ENCODE measurements around the gene TMC8. TPM values are rescaled to one million over a fixed set of nuclear protein-coding genes. Genes with fewer than 3 reads are reported as not detected.

TMC8 gene
- total RNA-seq, 2 donors from 2014 or later, result 5.3 to 5.4 TPM

- Histone ChIP-seq H3K9me3 (no peaks in the 10 kb centered on the region), H3K9ac (ENCODE audit: low read depth in 2 of 2, low read length in 2 of 2) (peak overlapping the region; percentile 31 to 68), H3K27me3 (no peaks in the 10 kb centered on the region), H3K4me3 (no peak overlapping the region), H3K4me1 (peaks cover 66% of the 10 kb centered on the region), H3K36me3 (no peaks in the 10 kb centered on the region), H3K27ac (peak overlapping the region; percentile 88)
- peak; percentile 69 for DNase-seq
- intact Hi-C loops (cut with DNase I), result loop anchor here (5.0 kb wide), 2 partner anchors 48 to 63 kb away; partner anchors contain the start of gene TMC6
- TF ChIP-seq, protein P1, sequence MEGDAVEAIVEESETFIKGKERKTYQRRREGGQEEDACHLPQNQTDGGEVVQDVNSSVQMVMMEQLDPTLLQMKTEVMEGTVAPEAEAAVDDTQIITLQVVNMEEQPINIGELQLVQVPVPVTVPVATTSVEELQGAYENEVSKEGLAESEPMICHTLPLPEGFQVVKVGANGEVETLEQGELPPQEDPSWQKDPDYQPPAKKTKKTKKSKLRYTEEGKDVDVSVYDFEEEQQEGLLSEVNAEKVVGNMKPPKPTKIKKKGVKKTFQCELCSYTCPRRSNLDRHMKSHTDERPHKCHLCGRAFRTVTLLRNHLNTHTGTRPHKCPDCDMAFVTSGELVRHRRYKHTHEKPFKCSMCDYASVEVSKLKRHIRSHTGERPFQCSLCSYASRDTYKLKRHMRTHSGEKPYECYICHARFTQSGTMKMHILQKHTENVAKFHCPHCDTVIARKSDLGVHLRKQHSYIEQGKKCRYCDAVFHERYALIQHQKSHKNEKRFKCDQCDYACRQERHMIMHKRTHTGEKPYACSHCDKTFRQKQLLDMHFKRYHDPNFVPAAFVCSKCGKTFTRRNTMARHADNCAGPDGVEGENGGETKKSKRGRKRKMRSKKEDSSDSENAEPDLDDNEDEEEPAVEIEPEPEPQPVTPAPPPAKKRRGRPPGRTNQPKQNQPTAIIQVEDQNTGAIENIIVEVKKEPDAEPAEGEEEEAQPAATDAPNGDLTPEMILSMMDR (IDR thresholded peaks at IDR 0.05), result no peak
These were observed 44.5 kb downstream of the TMC8 start for GRCh38 chr17:78174870-78175642.

GRCh38 chr17:78175643-78175981, 45.0 kb downstream of the TMC8 start:
- no peaks in the 10 kb centered on the region for H3K9me3 ChIP-seq
- TF ChIP-seq, protein P1 (IDR thresholded peaks at IDR 0.05), result no peak
- no peaks in the 10 kb centered on the region for H3K27me3 ChIP-seq
- peaks cover 63% of the 10 kb centered on the region for H3K4me1 ChIP-seq
- H3K9ac ChIP-seq (ENCODE audit: low read depth in 2 of 2, low read length in 2 of 2), result peak overlapping the region in 1 of 2 donors; percentile 68
- H3K27ac ChIP-seq, result peak overlapping the region; percentile 88
- DNase-seq, result no peak
- intact Hi-C loops (cut with DNase I), result loop anchor here (5.0 kb wide), 1 partner anchor 63 kb away; no protein-coding TSS in a partner anchor
- H3K36me3 ChIP-seq, result no peaks in the 10 kb centered on the region
- H3K4me3 ChIP-seq, result no peak overlapping the region

DNA sequence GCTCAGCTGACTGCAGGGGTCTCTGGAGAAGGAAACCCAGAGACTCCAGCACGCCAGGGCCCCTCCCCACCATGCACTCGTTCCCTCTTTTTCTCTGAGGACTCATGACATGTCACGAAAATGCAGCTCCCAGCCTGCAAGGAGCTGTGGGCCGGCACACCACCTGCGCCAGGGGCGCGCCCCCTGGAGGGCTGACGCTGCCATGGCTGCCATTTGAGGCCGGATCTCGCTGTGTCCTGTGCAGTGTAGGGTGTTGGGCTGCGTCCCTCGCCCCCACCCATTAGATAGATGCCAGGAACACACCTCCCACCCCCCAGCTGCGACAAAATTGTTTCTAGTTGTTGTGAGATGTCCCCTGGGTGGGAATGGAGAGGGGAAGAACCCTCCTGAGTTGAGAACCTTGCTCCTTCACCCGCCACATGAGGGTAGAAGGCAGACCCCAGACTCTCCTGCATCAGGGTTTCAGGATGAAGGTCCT, 46.0 kb downstream of the TMC8 start:
- Histone ChIP-seq H3K4me1 (peaks cover 53% of the 10 kb centered on the region), H3K27ac (peak overlapping the region; percentile 28), H3K36me3 (no peaks in the 10 kb centered on the region), H3K9ac (ENCODE audit: low read depth in 2 of 2, low read length in 2 of 2) (peak overlapping the region in 1 of 2 donors; percentile 68), H3K4me3 (no peak overlapping the region), H3K27me3 (no peaks in the 10 kb centered on the region), H3K9me3 (no peaks in the 10 kb centered on the region)
- intact Hi-C loops (cut with DNase I), result loop anchor here (5.0 kb wide), 1 partner anchor 64 kb away; no protein-coding TSS in a partner anchor
- TF ChIP-seq, protein P1 (IDR thresholded peaks at IDR 0.05), result peak; percentile 96
- DNase-seq, result peak; percentile 84

GRCh38 chr17:78179372-78179771, 48.8 kb downstream of the TMC8 start:
- TF ChIP-seq, protein P1 (IDR thresholded peaks at IDR 0.05), result no peak
- Histone ChIP-seq H3K9ac (ENCODE audit: low read depth in 2 of 2, low read length in 2 of 2) (no peak overlapping the region), H3K9me3 (no peaks in the 10 kb centered on the region), H3K4me1 (peaks cover 27% of the 10 kb centered on the region), H3K4me3 (no peak overlapping the region), H3K27ac (peak overlapping the region; percentile 10), H3K36me3 (no peaks in the 10 kb centered on the region), H3K27me3 (no peaks in the 10 kb centered on the region)
- intact Hi-C loops (cut with DNase I), result loop anchor here (5.0 kb wide), 1 partner anchor 67 kb away; no protein-coding TSS in a partner anchor
- DNase-seq, result no peak

DNA sequence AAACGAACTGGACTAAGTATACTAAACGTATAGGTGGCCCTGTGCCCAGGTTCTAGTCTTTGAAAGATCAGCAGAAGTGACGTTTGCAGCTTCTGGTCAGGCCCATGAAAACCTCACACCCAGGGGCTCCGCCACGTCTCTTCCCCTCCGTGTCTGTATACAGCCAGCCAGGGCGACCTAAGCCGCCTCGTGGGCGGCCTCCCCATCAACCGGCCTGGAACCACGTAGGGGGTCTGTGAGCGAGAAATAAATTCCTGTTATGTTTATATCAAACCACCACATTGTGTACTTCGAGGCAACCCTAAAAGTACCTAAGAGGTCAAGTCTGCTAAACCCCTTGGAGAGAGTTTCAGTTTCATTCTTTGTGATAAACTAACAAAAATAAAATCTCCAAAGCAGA, 49.5 kb downstream of the TMC8 start:
- intact Hi-C loops (cut with DNase I), result no loop called here
- no peak for DNase-seq
- no peaks in the 10 kb centered on the region for H3K27me3 ChIP-seq
- H3K4me3 ChIP-seq, result no peak overlapping the region
- peaks cover 22% of the 10 kb centered on the region for H3K4me1 ChIP-seq
- no peaks in the 10 kb centered on the region for H3K9me3 ChIP-seq
- H3K27ac ChIP-seq, result peak overlapping the region; percentile 10
- no peak overlapping the region for H3K9ac ChIP-seq (ENCODE audit: low read depth in 2 of 2, low read length in 2 of 2)
- TF ChIP-seq, protein P1 (IDR thresholded peaks at IDR 0.05), result no peak
- H3K36me3 ChIP-seq, result no peaks in the 10 kb centered on the region
